Hepatocyte (in vitro differentiated cells): ENCODE data around the gene KIF3A. TPM values are rescaled to one million over a fixed set of nuclear protein-coding genes. Genes with fewer than 3 reads are reported as not detected.

ENCODE experiments used
- DNase-seq: peaks from one replicate; pipeline ENCODE4 v3.0.0-alpha.2; 2016; ENCODE audit warnings: low spot score
- H2AFZ ChIP-seq: fragments of 200-600 bp; sonication (generic); 2 replicates; pipeline ENCODE4 v1.6.0; 2016; ENCODE audit warnings: antibody characterized with exemption, mild to moderate bottlenecking
- H3K27ac ChIP-seq: fragments of 200-600 bp; sonication (generic); 2 replicates; pipeline ENCODE4 v1.5.1; 2016; ENCODE audit warnings: mild to moderate bottlenecking
- H3K27me3 ChIP-seq: fragments of 200-600 bp; sonication (generic); 2 replicates; pipeline ENCODE4 v1.6.1; 2016
- H3K36me3 ChIP-seq: fragments of 200-600 bp; sonication (generic); replicated peaks from 2 replicates; pipeline ENCODE4 v1.5.1; 2016; ENCODE audit warnings: low read depth; ENCODE audit not compliant: insufficient read depth
- H3K4me1 ChIP-seq: fragments of 200-600 bp; sonication (generic); 2 replicates; pipeline ENCODE4 v1.5.1; 2016; ENCODE audit warnings: mild to moderate bottlenecking, moderate library complexity; ENCODE audit not compliant: insufficient read depth
- H3K4me2 ChIP-seq: fragments of 200-600 bp; sonication (generic); 2 replicates; pipeline ENCODE4 v1.6.0; 2016
- H3K4me3 ChIP-seq: fragments of 200-600 bp; sonication (generic); 2 replicates; pipeline ENCODE4 v1.5.1; 2016; ENCODE audit warnings: mild to moderate bottlenecking
- H3K79me2 ChIP-seq: fragments of 200-600 bp; sonication (generic); 2 replicates; pipeline ENCODE4 v1.6.0; 2017; ENCODE audit warnings: mild to moderate bottlenecking
- H3K9me2 ChIP-seq: fragments of 200-600 bp; sonication (generic); replicated peaks from 2 replicates; pipeline ENCODE4 v1.6.0; 2017; ENCODE audit warnings: mild to moderate bottlenecking; ENCODE audit not compliant: insufficient read depth
- H3K9me3 ChIP-seq: fragments of 200-600 bp; sonication (generic); 2 replicates; pipeline ENCODE4 v1.5.1; 2016; ENCODE audit warnings: low read depth, mild to moderate bottlenecking
- H4K20me1 ChIP-seq: fragments of 200-600 bp; sonication (generic); 2 replicates; pipeline ENCODE4 v1.6.0; 2016; ENCODE audit warnings: mild to moderate bottlenecking; ENCODE audit not compliant: insufficient read depth, poor library complexity, severe bottlenecking
- EZH2 ChIP-seq: fragments of 200-600 bp; sonication (generic); IDR thresholded peaks from 2 replicates; pipeline ENCODE4 v1.6.1; 2016; ENCODE audit warnings: antibody characterized with exemption, mild to moderate bottlenecking, borderline replicate concordance
- EZH2phosphoT487 ChIP-seq: fragments of 200-600 bp; sonication (generic); IDR thresholded peaks from one replicate; pipeline ENCODE4 v1.6.1; 2018; ENCODE audit warnings: antibody characterized with exemption, mild to moderate bottlenecking, low read depth, moderate library complexity; ENCODE audit not compliant: unreplicated experiment, severe bottlenecking
- WGBS: methylation state at CpG from one replicate; pipeline ENCODE4 v1.1.6; 2016; ENCODE audit warnings: low lambda C conversion rate; ENCODE audit errors: missing lambda C conversion rate; 5-methylcytosine and 5-hydroxymethylcytosine counted together
- polyA plus RNA-seq: library from polyadenylated mRNA; unstranded; fragments of >200 nt; fragmentation: Nextera tagmentation; extraction: Ambion mirVana; gene quantifications from 2 replicates; pipeline ENCODE4 v1.2.1, GENCODE V29; 2016
- total RNA-seq: library from RNA; depleted of rRNA; stranded (reverse); fragments of >200 nt; gene quantifications from 2 replicates; pipeline ENCODE4 v1.2.3, GENCODE V29; 2014
- TF ChIP-seq, protein P1 (sequence below): fragments of 200-600 bp; sonication (generic); IDR thresholded peaks from 2 replicates; pipeline ENCODE4 v1.5.1; 2016; ENCODE audit warnings: antibody characterized with exemption, mild to moderate bottlenecking; ENCODE audit not compliant: poor library complexity

The KIF3A gene
- total and polyA plus RNA-seq, 2 experiments from 2014 or later = 9.2 to 12.6 TPM

DNA sequence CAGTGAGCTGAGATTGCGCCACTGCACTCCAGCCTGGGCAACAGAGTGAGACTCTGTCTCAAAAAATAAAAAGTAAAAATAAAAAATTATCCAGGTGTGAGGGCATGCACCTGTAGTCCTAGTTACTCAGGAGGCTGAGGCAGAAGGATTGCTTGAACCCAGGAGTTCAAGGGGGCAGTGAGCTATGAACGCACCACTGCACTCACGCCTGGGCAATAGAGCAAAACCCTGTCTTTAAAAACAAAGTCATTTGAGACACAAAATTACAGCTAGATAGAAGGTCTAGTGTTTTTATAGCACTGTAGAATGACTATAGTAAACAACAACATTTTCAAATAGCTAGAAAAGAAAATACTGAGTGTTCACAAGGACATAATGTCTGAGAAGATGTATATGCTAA lies 47.2 kb downstream of the KIF3A start:
- H3K9me2 ChIP-seq = no peaks in the 10 kb centered on the region
- H3K27ac ChIP-seq = no peak overlapping the region
- no peaks in the 10 kb centered on the region for H3K4me1 ChIP-seq
- no peaks in the 10 kb centered on the region for H4K20me1 ChIP-seq
- H3K27me3 ChIP-seq = no peaks in the 10 kb centered on the region
- H3K9me3 ChIP-seq = no peaks in the 10 kb centered on the region
- no peaks in the 10 kb centered on the region for H3K79me2 ChIP-seq
- H3K36me3 ChIP-seq = no peaks in the 10 kb centered on the region
- no peak for DNase-seq
- WGBS = 96% methylated on average over 3 of the region's 3 CpGs
- H2AFZ ChIP-seq = no peak overlapping the region
- TF ChIP-seq EZH2phosphoT487 (no peak), EZH2 (no peak)
- TF ChIP-seq, protein P1, sequence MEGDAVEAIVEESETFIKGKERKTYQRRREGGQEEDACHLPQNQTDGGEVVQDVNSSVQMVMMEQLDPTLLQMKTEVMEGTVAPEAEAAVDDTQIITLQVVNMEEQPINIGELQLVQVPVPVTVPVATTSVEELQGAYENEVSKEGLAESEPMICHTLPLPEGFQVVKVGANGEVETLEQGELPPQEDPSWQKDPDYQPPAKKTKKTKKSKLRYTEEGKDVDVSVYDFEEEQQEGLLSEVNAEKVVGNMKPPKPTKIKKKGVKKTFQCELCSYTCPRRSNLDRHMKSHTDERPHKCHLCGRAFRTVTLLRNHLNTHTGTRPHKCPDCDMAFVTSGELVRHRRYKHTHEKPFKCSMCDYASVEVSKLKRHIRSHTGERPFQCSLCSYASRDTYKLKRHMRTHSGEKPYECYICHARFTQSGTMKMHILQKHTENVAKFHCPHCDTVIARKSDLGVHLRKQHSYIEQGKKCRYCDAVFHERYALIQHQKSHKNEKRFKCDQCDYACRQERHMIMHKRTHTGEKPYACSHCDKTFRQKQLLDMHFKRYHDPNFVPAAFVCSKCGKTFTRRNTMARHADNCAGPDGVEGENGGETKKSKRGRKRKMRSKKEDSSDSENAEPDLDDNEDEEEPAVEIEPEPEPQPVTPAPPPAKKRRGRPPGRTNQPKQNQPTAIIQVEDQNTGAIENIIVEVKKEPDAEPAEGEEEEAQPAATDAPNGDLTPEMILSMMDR = no peak
- no peak overlapping the region for H3K4me2 ChIP-seq
- no peak overlapping the region for H3K4me3 ChIP-seq

DNA sequence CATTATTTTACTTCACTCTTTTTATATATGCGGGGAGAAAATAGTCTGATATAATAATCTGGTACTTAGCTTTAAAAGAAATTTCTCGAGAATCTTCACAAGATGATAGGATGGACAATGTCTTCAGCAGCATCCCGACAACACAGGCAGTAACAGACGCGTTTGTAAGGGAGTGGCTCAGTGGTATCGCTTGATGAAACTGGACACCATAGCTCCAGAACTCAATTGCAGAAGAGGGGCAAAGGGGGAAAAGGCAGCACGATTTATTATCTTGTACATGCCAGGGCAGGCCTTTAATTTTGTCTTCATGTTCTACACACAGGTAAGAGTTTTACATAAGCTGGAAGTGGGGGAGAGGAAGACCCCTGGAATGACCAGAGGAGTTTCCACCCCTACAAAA lies 47.8 kb downstream of the KIF3A start:
- no peak overlapping the region for H3K4me3 ChIP-seq
- no peaks in the 10 kb centered on the region for H3K4me1 ChIP-seq
- no peaks in the 10 kb centered on the region for H3K9me3 ChIP-seq
- H3K9me2 ChIP-seq = no peaks in the 10 kb centered on the region
- no peaks in the 10 kb centered on the region for H3K36me3 ChIP-seq
- DNase-seq = no peak
- 73% methylated on average over 7 of the region's 7 CpGs for WGBS
- no peaks in the 10 kb centered on the region for H3K27me3 ChIP-seq
- no peak overlapping the region for H2AFZ ChIP-seq
- TF ChIP-seq EZH2phosphoT487 (no peak), EZH2 (no peak)
- TF ChIP-seq, protein P1 = no peak
- no peak overlapping the region for H3K4me2 ChIP-seq
- no peak overlapping the region for H3K27ac ChIP-seq
- H4K20me1 ChIP-seq = no peaks in the 10 kb centered on the region
- no peaks in the 10 kb centered on the region for H3K79me2 ChIP-seq

DNA sequence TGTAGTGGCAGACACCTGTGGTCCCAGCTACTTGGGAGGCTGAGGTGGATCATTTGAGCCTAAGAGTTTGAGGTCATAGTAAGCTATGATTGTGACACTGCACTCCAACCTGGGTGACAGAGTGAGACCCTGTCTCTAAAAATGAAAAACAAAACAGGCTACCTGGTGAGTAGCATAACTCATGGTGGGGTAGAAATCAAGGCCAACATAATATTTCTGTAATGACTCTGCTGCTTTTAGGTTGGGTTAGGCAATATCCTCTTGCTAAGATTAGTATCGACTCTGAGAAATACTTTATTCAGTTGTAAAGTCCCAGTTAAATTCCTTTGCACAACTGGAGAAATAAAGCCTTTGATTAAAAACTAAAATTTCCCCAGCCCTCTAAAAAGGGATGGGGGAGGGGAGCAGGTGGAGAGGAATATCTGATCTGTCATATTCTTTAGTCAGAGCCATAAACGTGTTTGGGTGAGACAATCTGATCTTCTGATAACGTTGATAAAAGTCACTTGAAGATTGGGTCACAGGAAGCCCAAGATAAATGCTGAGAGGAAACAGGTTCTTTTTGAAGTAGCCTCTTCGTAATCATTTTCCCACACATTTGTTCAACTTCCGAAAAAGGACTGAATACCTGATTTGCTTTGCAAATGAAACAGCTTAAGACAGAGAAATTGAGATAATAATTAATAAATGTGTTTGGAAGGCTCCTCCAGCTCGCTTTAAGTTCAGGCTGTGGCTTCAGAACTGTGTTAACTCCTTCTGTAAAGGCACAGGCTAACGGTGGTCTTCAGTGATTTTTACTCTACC lies 48.6 kb downstream of the KIF3A start:
- H3K36me3 ChIP-seq = no peaks in the 10 kb centered on the region
- no peak for DNase-seq
- H4K20me1 ChIP-seq = no peaks in the 10 kb centered on the region
- H3K27ac ChIP-seq = no peak overlapping the region
- 70% methylated on average over 7 of the region's 7 CpGs for WGBS
- no peak overlapping the region for H3K4me2 ChIP-seq
- H3K27me3 ChIP-seq = no peaks in the 10 kb centered on the region
- no peak overlapping the region for H3K4me3 ChIP-seq
- H2AFZ ChIP-seq = no peak overlapping the region
- H3K4me1 ChIP-seq = no peaks in the 10 kb centered on the region
- no peaks in the 10 kb centered on the region for H3K9me2 ChIP-seq
- TF ChIP-seq EZH2 = no peak
- TF ChIP-seq, protein P1 = no peak
- no peak for TF ChIP-seq EZH2phosphoT487
- H3K79me2 ChIP-seq = no peaks in the 10 kb centered on the region
- H3K9me3 ChIP-seq = no peaks in the 10 kb centered on the region
